A172 (cell line): ENCODE measurements around the gene TIMP4. TPM values are rescaled to one million over a fixed set of nuclear protein-coding genes. Genes with fewer than 3 reads are reported as not detected.

ENCODE experiments used
- DNase-seq: peaks from one replicate; pipeline ENCODE4 v3.0.0-alpha.2; 2015; ENCODE audit warnings: low spot score
- total RNA-seq: library from RNA; depleted of rRNA; stranded (reverse); fragments of >200 nt; shearing (Covaris generic); gene quantifications from 2 replicates; pipeline ENCODE4 v1.2.3, GENCODE V29; 2014; rRNA removed

The TIMP4 gene
- 6.1 and 8.6 TPM in 2 replicates for total RNA-seq

- DNase-seq, result peak; percentile 84
Measured at GRCh38 chr3:12158387-12159226, at the start of gene TIMP4. Gene TIMP4, minus strand, starts transcription at chr3:12158912. Its CDS starts 72 bp downstream, at chr3:12158840.

- no peak for DNase-seq
Measured at GRCh38 chr3:12205171-12205570, 46.5 kb upstream of the TIMP4 start.

GRCh38 chr3:12201813-12202212 is 43.1 kb upstream of the TIMP4 start:
- DNase-seq, result no peak

GRCh38 chr3:12198301-12198700 is 39.6 kb upstream of the TIMP4 start:
- peak; percentile 36 for DNase-seq

GRCh38 chr3:12197475-12197874 is 38.8 kb upstream of the TIMP4 start:
- no peak for DNase-seq

GRCh38 chr3:12196684-12197083 is 38.0 kb upstream of the TIMP4 start:
- no peak for DNase-seq

- DNase-seq, result no peak
Measured at GRCh38 chr3:12195231-12195630, 36.5 kb upstream of the TIMP4 start.

- DNase-seq, result peak; percentile 29
Measured at GRCh38 chr3:12194669-12195161, 36.0 kb upstream of the TIMP4 start.

GRCh38 chr3:12194209-12194608 is 35.5 kb upstream of the TIMP4 start:
- DNase-seq, result peak; percentile 69

- DNase-seq, result peak; percentile 98
Measured at GRCh38 chr3:12193485-12194165, 34.9 kb upstream of the TIMP4 start.

GRCh38 chr3:12192655-12193484 is 34.2 kb upstream of the TIMP4 start:
- DNase-seq, result no peak

- DNase-seq, result no peak
Measured at GRCh38 chr3:12192173-12192572, 33.5 kb upstream of the TIMP4 start.

- DNase-seq, result no peak
Measured at GRCh38 chr3:12191559-12191958, 32.8 kb upstream of the TIMP4 start.

GRCh38 chr3:12190832-12191231 is 32.1 kb upstream of the TIMP4 start:
- DNase-seq, result no peak

- DNase-seq, result no peak
Measured at GRCh38 chr3:12190221-12190807, 31.6 kb upstream of the TIMP4 start.

GRCh38 chr3:12188681-12189287 is 30.1 kb upstream of the TIMP4 start:
- no peak for DNase-seq

- no peak for DNase-seq
Measured at GRCh38 chr3:12188328-12188648, 29.6 kb upstream of the TIMP4 start.

- DNase-seq, result peak; percentile 44
Measured at GRCh38 chr3:12187448-12188327, 29.0 kb upstream of the TIMP4 start.

- no peak for DNase-seq
Measured at GRCh38 chr3:12186515-12187286, 28.0 kb upstream of the TIMP4 start.

GRCh38 chr3:12186046-12186445 is 27.3 kb upstream of the TIMP4 start:
- no peak for DNase-seq
